GM18907 (cell line): Measurements from ENCODE around the gene CASZ1.

Experiments
- ATAC-seq: cut with Tn5 transposase; IDR thresholded peaks from one replicate; pipeline ENCODE4 v1.9.1; 2021; ENCODE audit warnings: mild to moderate bottlenecking, moderate library complexity; ENCODE audit not compliant: unreplicated experiment

The CASZ1 gene

GRCh38 chr1:10755970-10756521 is 40.4 kb downstream of the CASZ1 start:
- no peak for ATAC-seq

DNA sequence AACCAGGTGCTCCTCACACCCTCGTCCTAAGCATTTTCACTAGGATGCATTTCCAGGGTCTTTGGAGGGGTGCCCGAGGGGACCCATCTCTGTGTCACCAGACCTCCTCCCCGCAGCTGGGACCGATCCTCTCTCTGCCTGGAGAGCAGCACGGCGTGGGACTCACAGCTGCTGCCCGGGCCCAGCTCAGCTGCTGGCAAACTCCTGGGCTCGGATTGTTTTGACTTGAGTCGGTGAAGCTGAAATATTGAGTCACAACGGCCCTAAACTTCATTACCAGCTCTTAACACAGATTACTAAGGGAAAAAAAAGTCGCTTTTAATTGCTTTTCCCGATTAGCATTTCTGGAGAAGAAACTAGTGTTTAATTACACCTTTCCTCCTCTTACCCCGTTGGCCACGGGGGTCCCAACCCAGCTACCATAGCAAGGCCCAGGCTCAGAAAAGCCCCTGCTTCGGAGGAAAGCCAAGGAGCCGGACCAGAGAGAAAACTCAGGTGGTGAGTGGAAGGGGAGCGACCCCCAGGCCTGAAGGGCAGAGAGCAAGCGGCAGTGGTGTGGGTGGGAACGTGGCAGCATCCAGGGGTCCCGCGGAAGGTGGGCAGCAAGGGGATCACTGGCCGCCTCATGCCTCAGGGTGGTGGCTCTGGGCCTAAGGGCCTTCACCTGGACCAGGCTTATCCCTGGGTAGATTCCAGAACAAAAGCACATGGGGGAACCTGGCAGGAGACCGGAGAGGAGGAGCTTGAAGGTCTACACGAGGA is 41.7 kb downstream of the CASZ1 start:
- ATAC-seq: no peak

DNA sequence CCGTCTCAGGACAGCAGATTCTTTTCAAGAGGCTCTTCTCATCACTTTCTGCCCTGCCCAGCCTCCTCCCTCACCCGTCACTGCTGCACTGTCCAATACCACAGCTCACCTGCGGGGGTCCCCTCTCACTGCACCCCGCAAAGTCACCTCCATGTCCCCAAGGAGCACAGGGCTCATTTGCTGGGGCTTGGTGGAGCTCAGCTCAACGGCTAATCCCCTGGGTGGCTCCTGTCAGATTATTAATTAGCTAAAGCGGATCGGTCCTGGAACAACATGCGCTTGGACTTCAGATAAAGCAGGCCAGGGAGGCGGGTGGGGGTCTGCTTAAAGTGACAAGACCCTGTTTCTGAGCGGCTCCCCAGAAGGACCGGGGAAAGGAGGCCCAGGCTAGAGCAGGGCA is 43.1 kb downstream of the CASZ1 start:
- no peak for ATAC-seq

DNA sequence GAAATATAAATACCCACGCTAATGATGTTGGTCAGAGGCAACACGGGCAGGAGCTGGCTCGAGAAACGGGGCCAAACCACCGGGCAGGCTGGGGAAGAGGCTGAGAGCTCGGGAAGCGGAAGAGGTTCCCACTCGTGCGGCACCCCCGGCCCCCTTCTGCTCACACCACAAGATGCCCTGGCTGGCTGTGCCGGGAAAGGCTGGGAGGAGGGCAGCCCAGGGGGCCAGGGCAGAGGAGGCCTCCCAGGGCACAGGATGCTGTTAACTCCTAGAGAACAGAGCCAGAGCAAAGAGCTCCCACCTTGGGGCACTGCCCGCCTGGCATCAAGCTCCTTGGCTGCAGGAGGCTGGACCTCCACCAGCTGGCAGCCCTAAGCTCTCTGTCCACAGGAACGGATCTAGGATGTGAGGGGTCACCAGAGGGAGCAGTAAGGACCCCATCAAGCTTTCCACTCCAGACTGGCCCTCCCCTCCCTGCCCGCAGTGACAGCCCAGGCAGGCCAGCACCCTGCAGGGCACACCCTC is 44.8 kb downstream of the CASZ1 start:
- ATAC-seq: no peak

- no peak for ATAC-seq
Measured at GRCh38 chr1:10751160-10751559, 45.3 kb downstream of the CASZ1 start.

DNA sequence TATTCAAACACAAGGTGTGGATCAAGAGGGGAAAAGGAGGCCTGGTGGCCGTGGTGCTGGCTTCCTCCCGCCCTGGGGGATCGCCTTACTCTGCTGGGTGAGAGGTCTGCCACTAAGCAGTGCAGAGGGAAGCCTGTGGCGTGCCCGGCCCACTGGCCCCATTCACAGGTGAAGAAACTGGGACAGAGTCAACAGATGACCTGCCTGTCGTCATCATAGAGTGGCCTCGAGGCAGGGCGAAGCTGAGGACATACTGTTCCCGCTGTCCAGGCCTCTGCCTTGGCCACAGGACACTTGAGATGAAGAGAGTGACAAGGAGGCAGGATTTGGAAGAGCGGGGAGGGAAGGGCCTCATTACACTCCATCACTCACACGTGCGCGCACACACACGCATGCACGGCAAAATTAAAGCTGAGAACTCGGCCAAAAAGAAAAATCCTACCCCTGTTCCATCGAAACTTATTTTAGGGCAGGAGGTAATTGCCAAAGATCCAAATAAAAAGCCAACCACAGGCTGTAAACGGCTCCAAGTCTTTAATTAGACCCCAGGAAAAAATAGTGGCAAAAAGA is 50.5 kb downstream of the CASZ1 start:
- ATAC-seq: no peak

DNA sequence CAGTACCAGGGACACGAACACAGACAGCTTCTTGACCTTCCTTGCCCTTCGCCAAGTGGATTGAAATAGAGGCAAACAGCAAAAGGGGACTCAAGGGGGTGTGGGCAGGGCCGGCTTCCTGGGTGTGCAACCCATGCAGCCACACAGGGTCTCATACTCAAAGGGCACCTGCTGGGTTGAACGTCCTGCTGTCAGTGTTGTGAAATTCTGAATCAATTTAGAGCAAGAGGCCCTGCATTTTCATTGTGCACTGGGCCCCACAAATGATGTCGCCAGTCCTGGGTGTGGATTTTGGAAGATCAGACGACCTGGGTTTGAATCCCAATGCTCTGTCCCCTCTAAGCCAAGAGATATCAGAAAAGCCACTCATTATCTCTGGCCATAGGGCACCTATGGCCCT is 51.1 kb downstream of the CASZ1 start:
- ATAC-seq: no peak

- no peak for ATAC-seq
Measured at GRCh38 chr1:10744654-10745238, 51.7 kb downstream of the CASZ1 start.

DNA sequence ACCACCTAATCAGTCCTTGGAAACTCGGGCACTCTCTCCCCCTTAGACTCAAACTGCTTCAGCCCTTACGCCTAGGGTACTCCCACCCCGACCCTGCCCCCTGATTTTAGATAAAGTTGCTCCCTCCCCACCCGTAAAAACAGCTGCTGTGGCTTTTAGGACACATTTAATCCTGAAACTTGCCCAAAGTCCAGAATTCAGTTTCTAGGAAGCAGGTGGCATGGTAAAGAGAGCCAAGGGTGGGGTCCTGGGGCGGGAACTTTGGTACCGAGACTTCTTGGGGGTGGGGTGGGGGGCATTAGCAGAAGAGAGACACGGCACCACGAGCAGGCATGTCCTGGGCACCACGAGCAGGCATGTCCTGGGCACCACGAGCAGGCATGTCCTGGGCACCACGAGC is 52.4 kb downstream of the CASZ1 start:
- no peak for ATAC-seq

DNA sequence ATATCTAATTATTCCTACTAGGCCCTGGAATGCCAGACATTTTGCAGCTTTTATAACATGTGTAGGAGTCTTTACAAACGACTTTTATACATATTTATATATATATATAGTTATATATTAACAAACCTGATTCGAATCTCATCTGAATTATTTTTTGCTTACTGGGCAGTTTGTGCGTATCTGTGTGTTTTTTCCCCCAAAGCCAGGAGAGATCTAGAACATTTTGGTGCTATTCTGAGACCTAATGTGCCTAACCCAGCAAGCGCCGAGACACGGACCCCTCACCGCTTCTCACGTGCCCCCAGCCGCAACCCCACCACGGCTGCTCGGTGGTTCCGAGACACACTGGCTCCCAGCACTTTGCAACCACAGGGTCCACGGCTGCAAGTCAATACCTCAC is 54.8 kb downstream of the CASZ1 start:
- ATAC-seq: no peak

GRCh38 chr1:10740123-10740522 is 56.3 kb downstream of the CASZ1 start:
- no peak for ATAC-seq

- no peak for ATAC-seq
Measured at GRCh38 chr1:10739589-10739988, 56.9 kb downstream of the CASZ1 start.

DNA sequence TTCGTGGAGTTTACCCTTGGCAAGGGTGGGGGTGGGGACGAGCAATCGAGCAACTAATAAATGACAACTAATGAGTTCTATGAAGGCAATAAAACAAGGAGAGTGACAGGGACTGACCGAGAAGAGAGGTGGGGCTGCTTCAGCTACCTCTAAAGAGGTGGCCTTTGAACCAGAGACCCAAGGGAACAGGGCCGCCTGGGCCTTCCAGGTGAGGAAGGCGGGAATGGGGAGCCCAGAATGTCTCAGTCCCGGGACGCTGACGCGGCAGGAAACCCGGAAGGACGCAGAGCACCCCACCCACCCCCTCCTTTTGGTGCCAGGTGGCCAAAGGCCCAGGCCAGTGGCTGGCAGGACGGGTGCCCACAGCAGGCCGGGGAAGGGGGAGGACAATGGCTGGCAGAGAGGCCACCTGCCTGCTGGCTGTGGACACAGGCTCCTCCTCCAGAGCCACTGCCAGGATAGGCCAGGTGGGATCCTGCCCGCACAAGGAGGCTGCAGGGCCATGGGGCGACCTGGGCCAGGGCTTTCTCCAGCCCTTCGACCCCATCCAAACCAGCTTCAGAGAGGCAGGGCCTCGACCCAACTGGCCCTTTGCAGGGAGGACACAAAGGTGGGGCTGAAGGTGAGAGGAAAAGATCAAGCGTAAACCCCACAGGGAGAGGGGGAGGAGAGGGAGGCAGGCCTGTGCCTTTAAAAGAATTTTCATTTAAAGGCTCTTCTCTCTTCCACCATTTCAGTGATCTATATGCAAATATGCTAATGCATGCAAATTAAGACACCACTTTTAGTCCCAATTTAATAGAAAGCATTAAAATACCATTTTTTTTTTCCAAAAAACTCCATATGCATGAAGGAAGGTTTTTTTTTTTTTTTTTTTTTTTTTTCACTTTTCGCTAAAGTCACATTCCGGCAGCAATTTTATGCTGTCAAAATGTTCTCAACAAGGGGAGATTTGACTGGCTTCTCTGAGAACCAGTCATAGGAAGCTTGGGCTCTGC is 58.1 kb downstream of the CASZ1 start:
- ATAC-seq: no peak

- no peak for ATAC-seq
Measured at GRCh38 chr1:10737651-10738050, 58.8 kb downstream of the CASZ1 start.

GRCh38 chr1:10736634-10737586 is 59.5 kb downstream of the CASZ1 start:
- ATAC-seq: no peak

- ATAC-seq: no peak
Measured at GRCh38 chr1:10735563-10736305, 60.7 kb downstream of the CASZ1 start.

- no peak for ATAC-seq
Measured at GRCh38 chr1:10734962-10735544, 61.4 kb downstream of the CASZ1 start.

DNA sequence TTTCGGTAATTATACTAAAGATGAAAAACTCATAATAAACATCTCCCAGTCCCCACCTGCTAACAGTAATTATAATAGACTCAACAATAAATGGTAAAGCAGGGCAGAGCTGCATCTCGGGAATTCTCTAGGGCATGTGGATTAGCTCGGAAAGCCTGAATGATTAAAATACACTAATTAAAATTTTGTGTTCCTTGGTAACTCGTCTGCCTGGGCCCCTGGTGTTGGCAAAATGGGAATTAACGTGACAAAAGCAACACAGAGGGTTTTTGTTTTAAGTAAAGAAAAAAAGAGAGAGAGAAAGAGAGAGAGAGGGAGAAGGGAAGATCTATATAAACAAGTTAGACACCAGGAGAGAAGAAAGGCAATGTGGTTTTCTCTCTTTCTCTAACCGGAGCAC is 62.1 kb downstream of the CASZ1 start:
- ATAC-seq: no peak
